ENCODE data around the gene ZNF205.
"Not testable (repeated sequence)": the region's sequence is repeated elsewhere in the genome, so short reads cannot be mapped to it uniquely, and the experiment has no call there.

The ZNF205 gene

DNA sequence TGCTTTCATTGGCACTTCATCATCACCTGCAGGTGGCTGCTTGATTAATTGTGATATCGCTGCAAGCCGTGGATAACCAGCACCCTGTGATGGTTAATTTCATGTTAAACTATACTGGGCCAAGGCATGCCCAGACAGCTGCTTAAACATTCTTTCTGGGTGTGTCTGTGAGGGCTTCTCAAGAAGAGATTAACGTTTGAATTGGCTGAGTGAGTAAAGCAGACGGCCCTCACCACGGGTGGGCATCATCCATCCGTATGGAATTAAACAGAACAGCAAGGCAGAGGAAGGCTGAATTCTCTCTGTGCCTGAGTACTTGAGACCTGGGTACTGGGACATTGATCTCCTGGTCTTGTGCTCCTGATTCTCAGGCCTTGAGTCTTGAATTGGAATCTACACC lies 15.4 kb downstream of the ZNF205 start:
- no peak overlapping the region for H3K4me3 Mint-ChIP-seq
- no peaks in the 10 kb centered on the region for H3K9me3 Mint-ChIP-seq
- H3K4me1 Mint-ChIP-seq (ENCODE audit: low read depth) = peaks cover 40% of the 10 kb centered on the region
- peaks cover 15% of the 10 kb centered on the region for H3K36me3 Mint-ChIP-seq (ENCODE audit: low read depth)
- no peaks in the 10 kb centered on the region for H3K27me3 Mint-ChIP-seq
- H3K27ac Mint-ChIP-seq = no peak overlapping the region

DNA sequence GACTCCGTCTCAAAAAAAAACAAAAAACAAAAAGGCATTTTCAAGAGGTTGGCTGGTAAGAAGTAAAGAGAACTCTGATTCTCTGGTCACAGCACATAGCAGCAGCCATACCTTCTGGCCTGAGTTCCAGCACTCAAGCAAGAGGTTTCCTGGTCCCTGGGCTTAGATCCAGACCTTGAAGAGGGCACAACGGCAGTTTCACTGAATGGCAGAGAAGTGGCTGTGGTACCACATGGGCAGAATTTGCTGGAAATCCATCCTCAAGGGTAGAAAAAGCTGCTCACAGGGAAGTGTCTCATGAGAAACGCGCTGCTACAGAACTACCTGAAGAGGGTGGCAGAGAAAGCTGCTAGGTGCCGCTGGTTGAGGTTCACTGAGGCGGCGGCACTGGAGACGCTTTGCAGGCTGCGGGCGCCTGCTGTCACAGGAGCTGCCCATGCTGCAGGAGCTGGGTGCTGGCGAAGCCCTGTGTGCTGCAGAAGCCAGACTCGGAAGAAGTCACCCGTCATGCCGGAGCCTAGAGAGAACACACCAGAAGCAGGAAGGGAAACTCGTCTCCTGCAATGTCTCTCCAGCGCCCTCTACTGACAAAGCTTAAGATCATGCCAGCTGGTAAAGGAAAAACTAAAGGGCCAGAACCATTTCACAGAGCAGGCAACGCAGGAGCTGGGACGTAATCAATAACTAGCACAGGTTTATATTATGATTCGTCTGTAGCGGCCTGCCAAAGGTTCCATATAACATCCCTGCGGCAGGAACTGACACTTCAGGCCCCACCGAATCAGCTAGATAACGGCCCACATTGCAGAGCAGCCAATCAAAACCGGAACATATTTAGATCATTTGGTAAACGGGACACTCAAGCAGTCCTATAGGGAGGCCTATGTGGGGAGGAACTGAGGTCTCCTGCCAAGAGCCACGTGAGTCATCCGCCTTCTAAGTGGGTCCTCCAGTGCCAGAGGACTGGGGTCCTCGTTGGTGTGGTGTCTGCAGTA lies 17.0 kb downstream of the ZNF205 start:
- H3K4me1 Mint-ChIP-seq (ENCODE audit: low read depth) = peaks cover 35% of the 10 kb centered on the region
- H3K27ac Mint-ChIP-seq = peak overlapping the region; percentile 86
- peak overlapping the region; percentile 86 for H3K4me3 Mint-ChIP-seq
- peaks cover 19% of the 10 kb centered on the region for H3K36me3 Mint-ChIP-seq (ENCODE audit: low read depth)
- H3K9me3 Mint-ChIP-seq = no peaks in the 10 kb centered on the region
- no peaks in the 10 kb centered on the region for H3K27me3 Mint-ChIP-seq

DNA sequence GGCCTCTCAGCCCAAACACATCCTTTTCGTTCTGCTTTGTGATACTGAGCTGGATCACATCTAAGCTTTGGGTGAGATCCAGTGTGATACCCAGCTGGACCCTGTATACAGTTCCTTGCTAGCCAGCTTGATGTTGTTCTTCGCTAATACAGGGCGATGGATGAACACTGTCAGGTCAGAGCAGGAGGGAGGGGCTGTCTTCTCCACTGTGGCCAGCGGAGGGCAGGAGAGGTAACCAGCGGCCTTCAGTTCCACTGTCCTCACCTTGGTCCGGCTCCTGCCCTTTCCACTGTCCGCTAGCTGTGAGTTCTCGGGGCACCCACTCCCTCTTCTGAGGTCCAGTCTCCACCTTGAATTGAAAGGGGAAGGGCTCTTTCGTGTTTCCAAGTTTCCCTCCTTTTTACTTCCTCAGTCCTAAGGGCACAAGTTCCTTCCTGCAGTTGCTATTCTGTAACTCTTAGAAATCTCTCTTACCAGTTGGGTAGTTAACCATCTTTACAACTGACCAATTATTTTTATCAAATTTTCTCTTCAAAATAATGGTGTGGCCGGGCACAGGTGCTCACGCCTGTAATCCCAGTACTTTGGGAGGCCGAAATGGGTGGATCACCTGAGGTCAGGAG lies 19.5 kb downstream of the ZNF205 start:
- no peak overlapping the region for H3K4me3 Mint-ChIP-seq
- H3K9me3 Mint-ChIP-seq = no peaks in the 10 kb centered on the region
- no peaks in the 10 kb centered on the region for H3K27me3 Mint-ChIP-seq
- H3K4me1 Mint-ChIP-seq (ENCODE audit: low read depth) = peaks cover 39% of the 10 kb centered on the region
- H3K36me3 Mint-ChIP-seq (ENCODE audit: low read depth) = peaks cover 19% of the 10 kb centered on the region
- no peak overlapping the region for H3K27ac Mint-ChIP-seq

DNA sequence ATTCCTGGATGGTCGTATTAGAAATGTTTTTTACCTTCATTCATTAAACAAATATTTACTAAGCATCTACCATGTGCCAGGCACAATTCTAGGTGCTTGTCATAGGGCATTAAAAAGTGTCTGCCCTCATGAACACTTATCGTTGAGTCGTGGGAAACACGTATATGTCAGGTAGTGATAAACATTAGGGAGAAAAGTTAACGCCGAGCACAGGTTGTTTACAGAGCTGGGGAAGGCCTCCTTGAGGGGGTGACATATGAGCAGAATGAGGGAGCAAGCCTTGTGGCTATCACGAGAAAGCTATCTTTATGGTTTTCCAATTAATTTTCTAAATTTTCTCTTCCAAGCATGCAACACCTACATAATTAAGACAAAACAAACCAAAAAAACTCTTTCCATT lies 21.5 kb downstream of the ZNF205 start:
- H3K36me3 Mint-ChIP-seq (ENCODE audit: low read depth) = peaks cover 11% of the 10 kb centered on the region
- peak overlapping the region; percentile 99 for H3K4me3 Mint-ChIP-seq
- peak overlapping the region; percentile 94 for H3K27ac Mint-ChIP-seq
- H3K9me3 Mint-ChIP-seq = no peaks in the 10 kb centered on the region
- peaks cover 35% of the 10 kb centered on the region for H3K4me1 Mint-ChIP-seq (ENCODE audit: low read depth)
- no peaks in the 10 kb centered on the region for H3K27me3 Mint-ChIP-seq

DNA sequence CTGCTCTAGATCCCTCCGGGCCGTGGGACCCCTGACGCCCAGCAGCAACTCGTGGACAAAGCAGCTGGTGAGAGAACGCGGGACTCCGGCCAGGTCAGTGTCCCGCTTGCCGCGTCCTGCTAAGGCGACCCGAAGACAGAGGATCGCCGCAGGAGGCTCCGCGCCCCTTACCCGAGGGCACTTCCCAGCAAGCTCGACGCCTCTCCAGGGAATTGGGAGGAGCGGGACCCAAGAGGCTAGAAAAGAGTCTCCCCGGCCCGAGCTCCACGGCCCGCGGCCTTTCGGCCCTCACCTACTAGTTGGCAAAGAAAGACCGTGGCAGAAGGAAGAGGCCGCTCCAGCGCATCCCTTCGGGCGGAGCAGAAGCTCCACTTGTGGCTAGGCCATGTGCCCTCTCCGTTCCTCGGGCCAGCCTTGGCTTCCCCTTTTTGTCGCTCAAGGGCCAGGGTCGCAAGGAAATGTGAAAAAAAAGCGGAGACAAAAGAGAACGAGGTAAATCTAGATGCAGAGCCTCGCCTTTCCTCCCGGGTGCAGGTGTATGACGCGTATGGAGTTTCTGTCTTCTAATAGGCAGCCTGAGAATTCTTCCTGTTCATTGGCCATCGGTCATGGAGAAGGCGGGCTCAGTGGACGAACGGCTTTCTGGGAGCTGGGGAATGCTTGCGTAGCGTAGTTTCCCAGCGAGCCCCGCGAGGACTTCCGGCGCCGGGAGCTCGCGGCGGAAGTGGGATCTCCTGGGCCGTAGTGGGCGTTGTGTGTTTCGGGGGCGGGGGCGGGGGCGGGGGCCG lies 22.1 kb downstream of the ZNF205 start, which contains the start of gene ZNF213:
Gene ZNF213, plus strand, starts transcription at position 692 of the 788 bp plus-strand sequence. CDS start 2,252 bp downstream, outside the sequence.
- Mint-ChIP-seq H3K4me1 (ENCODE audit: low read depth) (peaks cover 28% of the 10 kb centered on the region), H3K27ac (peak within 1 kb of the TSS; percentile 94), H3K27me3 (no peaks in the 10 kb centered on the region), H3K9me3 (no peaks in the 10 kb centered on the region), H3K36me3 (ENCODE audit: low read depth) (peaks cover 11% of the 10 kb centered on the region), H3K4me3 (peak within 1 kb of the TSS; percentile 99)

DNA sequence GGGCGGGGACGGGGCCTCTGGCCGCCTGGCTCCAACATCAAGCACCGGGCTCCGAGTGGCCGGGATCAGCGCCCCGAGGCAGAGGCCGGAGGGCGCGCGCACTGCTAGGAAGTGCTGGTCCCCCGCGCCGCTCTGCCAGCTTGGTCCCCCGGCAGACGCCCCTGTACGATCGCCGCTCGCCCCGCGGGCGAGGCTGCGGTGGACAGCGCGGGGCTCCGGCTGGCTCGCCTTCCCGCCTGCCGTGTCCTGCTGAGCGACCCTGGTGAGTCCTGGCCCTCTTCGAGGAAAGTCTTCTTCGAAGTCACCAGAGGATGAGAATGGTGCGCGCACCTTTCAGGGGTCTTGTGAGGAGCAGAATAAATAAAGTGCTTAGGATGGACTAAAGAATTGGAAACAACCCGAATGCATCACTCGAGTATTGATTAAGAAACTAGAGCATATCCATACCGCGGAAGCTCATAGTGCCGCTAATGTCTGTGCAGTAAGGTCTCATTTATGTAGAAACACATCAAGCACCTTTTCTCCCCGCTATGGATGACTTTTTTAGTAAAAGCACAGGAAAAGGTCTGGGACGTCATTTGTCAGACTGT lies 22.8 kb downstream of the ZNF205 start:
- H3K4me3 Mint-ChIP-seq = peak overlapping the region; percentile 99
- peak overlapping the region; percentile 94 for H3K27ac Mint-ChIP-seq
- H3K27me3 Mint-ChIP-seq = no peaks in the 10 kb centered on the region
- H3K4me1 Mint-ChIP-seq (ENCODE audit: low read depth) = peaks cover 24% of the 10 kb centered on the region
- H3K36me3 Mint-ChIP-seq (ENCODE audit: low read depth) = peaks cover 11% of the 10 kb centered on the region
- no peaks in the 10 kb centered on the region for H3K9me3 Mint-ChIP-seq

DNA sequence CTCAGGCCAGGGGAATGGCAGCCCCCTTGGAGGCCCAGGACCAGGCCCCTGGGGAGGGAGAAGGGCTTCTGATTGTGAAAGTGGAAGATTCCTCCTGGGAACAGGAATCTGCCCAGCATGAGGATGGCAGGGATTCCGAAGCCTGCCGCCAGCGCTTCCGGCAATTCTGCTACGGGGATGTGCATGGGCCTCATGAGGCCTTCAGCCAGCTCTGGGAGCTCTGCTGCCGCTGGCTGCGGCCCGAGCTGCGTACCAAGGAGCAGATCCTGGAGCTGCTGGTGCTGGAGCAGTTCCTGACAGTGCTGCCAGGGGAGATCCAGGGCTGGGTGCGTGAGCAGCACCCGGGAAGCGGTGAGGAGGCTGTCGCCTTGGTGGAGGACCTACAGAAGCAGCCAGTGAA lies 24.9 kb downstream of the ZNF205 start:
- H3K4me1 Mint-ChIP-seq (ENCODE audit: low read depth) = peaks cover 21% of the 10 kb centered on the region
- H3K4me3 Mint-ChIP-seq = no peak overlapping the region
- peaks cover 8% of the 10 kb centered on the region for H3K36me3 Mint-ChIP-seq (ENCODE audit: low read depth)
- H3K9me3 Mint-ChIP-seq = no peaks in the 10 kb centered on the region
- no peaks in the 10 kb centered on the region for H3K27me3 Mint-ChIP-seq
- no peak overlapping the region for H3K27ac Mint-ChIP-seq

DNA sequence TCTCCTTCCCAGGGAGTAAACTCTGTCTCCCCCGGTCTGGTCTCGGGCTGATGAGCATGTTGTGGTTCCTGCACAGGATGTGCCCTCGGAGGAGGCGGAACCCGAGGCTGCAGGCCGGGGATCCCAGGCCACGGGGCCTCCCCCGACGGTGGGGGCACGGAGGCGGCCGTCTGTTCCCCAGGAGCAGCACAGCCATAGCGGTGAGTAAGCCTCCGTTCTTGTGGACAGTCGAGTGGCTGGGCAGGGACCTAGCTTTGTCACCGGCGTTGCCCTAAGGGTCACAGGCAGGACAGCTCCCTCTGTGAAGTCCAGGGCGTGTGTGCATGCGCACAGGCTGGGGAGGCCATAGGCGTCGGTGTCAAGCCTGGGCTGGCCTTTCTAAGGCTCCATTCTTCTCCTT lies 26.0 kb downstream of the ZNF205 start:
- peaks cover 16% of the 10 kb centered on the region for H3K4me1 Mint-ChIP-seq (ENCODE audit: low read depth)
- no peak overlapping the region for H3K27ac Mint-ChIP-seq
- H3K9me3 Mint-ChIP-seq = no peaks in the 10 kb centered on the region
- H3K27me3 Mint-ChIP-seq = no peaks in the 10 kb centered on the region
- no peak overlapping the region for H3K4me3 Mint-ChIP-seq
- H3K36me3 Mint-ChIP-seq (ENCODE audit: low read depth) = peaks cover 8% of the 10 kb centered on the region

DNA sequence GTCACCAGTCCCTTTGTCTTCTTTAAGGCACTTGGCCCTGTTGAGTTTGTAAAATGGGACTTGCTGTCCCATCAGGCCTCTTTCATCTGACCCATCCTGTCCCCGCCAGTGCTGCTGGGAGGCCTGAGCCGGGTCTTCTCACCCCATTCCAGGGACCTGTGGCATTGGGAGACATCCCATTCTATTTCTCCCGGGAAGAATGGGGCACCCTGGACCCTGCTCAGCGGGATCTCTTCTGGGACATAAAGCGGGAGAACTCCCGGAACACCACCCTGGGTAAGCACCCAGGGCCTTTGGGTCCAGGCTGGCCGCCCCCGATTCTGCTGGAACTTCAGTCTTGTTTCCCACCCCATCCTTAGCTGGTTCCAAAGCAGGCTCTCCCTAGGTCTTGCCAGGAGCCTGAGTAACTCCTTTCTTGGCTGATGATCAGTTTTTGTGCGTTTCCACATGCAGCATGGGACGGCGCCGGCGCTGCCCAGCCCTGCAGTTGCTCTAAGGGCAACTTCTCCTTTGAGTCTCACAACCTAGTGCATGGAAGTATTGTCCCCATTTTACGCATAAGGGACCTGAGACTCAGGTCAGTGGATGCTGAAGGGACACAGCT lies 26.5 kb downstream of the ZNF205 start:
- Mint-ChIP-seq H3K27ac (no peak overlapping the region), H3K27me3 (no peaks in the 10 kb centered on the region), H3K36me3 (ENCODE audit: low read depth) (peaks cover 8% of the 10 kb centered on the region), H3K9me3 (no peaks in the 10 kb centered on the region), H3K4me3 (no peak overlapping the region), H3K4me1 (ENCODE audit: low read depth) (peaks cover 15% of the 10 kb centered on the region)

DNA sequence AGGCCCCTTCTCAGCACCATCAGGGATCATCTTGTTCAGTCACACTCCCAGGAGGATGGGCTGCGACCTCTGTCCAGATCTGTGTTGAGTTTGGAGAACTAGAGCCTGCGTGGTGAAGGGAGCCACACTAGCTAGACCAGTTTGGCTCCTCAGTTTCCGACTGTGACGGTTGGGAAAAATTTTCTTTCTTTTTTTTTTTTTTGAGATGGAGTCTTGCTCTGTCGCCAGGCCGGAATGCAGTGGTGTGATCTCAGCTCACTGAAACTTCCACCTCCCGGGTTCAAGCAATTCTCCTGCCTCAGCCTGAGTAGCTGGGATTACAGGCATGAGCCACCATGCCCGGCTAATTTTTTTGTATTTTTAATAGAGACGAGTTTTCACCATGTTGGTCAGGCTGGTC lies 27.2 kb downstream of the ZNF205 start:
- H3K4me1 Mint-ChIP-seq (ENCODE audit: low read depth) = peaks cover 15% of the 10 kb centered on the region
- not testable (repeated sequence) for H3K27me3 Mint-ChIP-seq; H3K36me3 Mint-ChIP-seq (ENCODE audit: low read depth); H3K9me3 Mint-ChIP-seq; H3K27ac Mint-ChIP-seq; H3K4me3 Mint-ChIP-seq

DNA sequence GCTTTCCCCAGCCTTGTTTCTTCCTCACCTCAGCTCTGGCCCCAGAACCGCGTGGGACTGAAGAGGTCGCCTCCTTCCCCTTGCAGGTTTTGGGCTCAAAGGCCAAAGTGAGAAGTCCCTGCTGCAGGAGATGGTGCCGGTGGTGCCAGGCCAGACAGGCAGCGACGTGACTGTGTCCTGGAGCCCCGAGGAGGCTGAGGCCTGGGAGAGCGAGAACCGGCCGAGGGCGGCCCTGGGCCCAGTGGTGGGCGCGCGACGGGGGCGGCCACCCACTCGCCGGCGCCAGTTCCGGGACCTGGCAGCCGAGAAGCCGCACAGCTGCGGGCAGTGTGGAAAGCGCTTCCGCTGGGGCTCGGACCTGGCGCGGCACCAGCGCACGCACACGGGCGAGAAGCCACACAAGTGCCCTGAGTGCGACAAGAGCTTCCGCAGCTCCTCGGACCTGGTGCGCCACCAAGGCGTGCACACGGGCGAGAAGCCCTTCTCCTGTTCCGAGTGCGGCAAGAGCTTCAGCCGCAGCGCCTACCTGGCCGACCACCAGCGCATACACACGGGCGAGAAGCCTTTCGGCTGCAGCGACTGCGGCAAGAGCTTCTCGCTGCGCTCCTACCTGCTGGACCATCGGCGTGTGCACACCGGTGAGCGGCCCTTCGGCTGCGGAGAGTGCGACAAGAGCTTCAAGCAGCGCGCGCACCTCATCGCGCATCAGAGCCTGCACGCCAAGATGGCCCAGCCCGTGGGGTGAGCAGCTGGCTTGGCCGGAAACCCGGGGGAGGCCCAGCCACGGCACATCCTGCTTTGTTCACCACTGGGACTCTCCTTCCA lies 28.4 kb downstream of the ZNF205 start:
- peaks cover 8% of the 10 kb centered on the region for H3K36me3 Mint-ChIP-seq (ENCODE audit: low read depth)

DNA sequence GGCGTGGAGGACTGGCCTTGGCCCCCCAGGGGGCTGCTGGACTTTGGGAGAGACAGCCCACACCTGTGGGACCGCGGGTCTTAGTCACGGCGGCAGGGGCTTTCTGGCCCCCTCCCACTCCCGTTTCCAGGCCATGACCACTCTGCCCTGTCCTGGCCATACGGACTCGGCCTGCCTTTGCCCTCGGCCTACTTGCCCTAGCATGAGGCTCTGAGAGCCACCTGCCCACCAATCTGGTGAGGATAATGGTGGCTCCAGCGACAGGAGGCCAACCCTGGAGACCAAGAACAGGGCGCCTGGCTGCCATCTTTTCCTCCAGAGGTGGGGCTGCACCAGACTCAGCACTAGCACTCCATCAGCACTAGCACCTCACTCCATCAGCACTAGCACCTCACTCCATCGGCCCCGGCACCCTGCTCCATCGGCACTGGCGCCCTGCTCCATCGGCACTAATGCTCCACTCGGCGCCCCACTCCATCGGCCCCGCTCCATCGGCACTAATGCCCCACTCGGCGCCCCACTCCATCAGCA lies 29.5 kb downstream of the ZNF205 start:
- no peak overlapping the region for H3K27ac Mint-ChIP-seq
- no peaks in the 10 kb centered on the region for H3K9me3 Mint-ChIP-seq
- H3K4me3 Mint-ChIP-seq = no peak overlapping the region
- H3K36me3 Mint-ChIP-seq (ENCODE audit: low read depth) = peaks cover 8% of the 10 kb centered on the region
- no peaks in the 10 kb centered on the region for H3K27me3 Mint-ChIP-seq
- H3K4me1 Mint-ChIP-seq (ENCODE audit: low read depth) = peaks cover 2% of the 10 kb centered on the region

More for the DNA sequence above, 28.4 kb downstream of the ZNF205 start:
- Mint-ChIP-seq H3K9me3 (no peaks in the 10 kb centered on the region), H3K27me3 (no peaks in the 10 kb centered on the region), H3K4me3 (no peak overlapping the region), H3K27ac (no peak overlapping the region), H3K4me1 (ENCODE audit: low read depth) (peaks cover 9% of the 10 kb centered on the region)

DNA sequence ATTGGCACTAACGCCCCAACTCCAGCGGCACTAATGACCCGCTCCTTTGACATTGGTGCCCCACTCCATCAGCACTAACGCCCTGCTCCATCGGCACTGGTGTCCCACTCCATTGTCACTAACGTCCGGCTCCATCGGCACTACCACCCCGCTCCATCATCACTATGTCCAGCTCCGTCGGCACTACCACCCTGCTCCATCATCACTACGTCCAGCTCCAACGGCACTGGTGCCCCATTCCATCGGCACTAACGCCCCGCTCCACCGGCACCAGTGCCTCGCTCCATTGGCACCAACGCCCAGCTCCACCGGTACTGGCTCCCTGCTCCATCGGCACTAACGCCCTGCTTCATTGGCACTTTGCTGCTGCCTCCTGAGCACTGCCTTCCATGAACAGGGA lies 29.9 kb downstream of the ZNF205 start:
- Mint-ChIP-seq H3K4me3 (no peak overlapping the region), H3K36me3 (ENCODE audit: low read depth) (peaks cover 8% of the 10 kb centered on the region), H3K9me3 (no peaks in the 10 kb centered on the region), H3K4me1 (ENCODE audit: low read depth) (no peaks in the 10 kb centered on the region), H3K27ac (no peak overlapping the region), H3K27me3 (no peaks in the 10 kb centered on the region)
